ENCODE results near the gene MPO. TPM values are rescaled to one million over a fixed set of nuclear protein-coding genes. Genes with fewer than 3 reads are reported as not detected.

The MPO gene
- polyA plus RNA-seq, 3 donors: 4.2 to 7.5 (median 6.0) TPM

DNA sequence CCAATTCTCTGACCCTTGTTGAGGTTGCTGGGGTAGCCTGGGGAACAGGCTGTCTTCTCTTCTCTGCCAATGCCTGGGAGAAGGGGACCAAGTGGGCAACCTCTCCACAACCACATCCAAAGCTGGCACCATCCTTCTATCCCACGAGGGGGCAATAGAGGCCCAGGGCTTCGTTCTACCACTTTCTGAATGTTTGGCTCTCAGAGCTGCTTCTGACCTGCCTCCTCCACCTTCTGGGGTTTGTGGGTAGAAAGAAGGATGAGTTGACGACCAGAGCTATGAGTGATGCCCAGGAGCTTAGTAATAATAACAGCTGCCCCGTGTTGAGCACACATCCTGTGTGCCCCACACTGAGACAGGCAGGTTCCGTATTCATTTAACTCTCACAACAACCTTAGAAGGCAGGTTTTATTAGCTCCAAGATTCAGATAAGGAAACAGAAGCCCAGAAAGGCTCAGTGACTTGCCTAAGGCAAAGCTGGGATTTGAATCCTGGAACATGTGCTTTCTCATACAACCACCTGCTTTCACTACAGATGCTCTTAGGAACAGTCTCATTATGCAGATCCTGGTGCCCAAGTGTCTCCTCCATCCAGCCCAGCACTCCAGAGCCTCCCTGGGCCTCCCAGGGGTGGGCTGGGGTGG, 36.8 kb upstream of the MPO start:
- Mint-ChIP-seq H3K36me3 (peaks cover 8 to 14% of the 10 kb centered on the region in 2 donors), H3K9me3 (peaks cover 0 to 4% (median 0%) of the 10 kb centered on the region in 7 donors), H3K27ac (no peak overlapping the region), H3K4me1 (peaks cover 14% of the 10 kb centered on the region), H3K4me3 (no peak overlapping the region), H3K27me3 (ENCODE audit: low read depth in 3 of 3) (peaks cover 17 to 41% (median 30%) of the 10 kb centered on the region in 3 donors)
- no peaks in the 10 kb centered on the region for H3K4me1 ChIP-seq (ENCODE audit: control insufficient read depth in 1 of 2, insufficient read depth in 2 of 2, low read length in 2 of 2)
- no peak overlapping the region for H3K9ac ChIP-seq (ENCODE audit: insufficient read depth, low read length, poor library complexity, severe bottlenecking)
- no peaks in the 10 kb centered on the region for H3K79me2 ChIP-seq (ENCODE audit: insufficient read depth, low read length)
- peak in 2 of 3 donors; percentile 66 to 67 for DNase-seq
- WGBS (ENCODE audit: insufficient coverage): 0% methylated on average over 1 of the region's 5 CpGs
- H3K27me3 ChIP-seq (ENCODE audit: control insufficient read depth in 2 of 2, insufficient read depth in 2 of 2, low read length in 2 of 2): no peaks in the 10 kb centered on the region
- TF ChIP-seq, protein P1, sequence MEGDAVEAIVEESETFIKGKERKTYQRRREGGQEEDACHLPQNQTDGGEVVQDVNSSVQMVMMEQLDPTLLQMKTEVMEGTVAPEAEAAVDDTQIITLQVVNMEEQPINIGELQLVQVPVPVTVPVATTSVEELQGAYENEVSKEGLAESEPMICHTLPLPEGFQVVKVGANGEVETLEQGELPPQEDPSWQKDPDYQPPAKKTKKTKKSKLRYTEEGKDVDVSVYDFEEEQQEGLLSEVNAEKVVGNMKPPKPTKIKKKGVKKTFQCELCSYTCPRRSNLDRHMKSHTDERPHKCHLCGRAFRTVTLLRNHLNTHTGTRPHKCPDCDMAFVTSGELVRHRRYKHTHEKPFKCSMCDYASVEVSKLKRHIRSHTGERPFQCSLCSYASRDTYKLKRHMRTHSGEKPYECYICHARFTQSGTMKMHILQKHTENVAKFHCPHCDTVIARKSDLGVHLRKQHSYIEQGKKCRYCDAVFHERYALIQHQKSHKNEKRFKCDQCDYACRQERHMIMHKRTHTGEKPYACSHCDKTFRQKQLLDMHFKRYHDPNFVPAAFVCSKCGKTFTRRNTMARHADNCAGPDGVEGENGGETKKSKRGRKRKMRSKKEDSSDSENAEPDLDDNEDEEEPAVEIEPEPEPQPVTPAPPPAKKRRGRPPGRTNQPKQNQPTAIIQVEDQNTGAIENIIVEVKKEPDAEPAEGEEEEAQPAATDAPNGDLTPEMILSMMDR (IDR thresholded peaks at IDR 0.05): peak; percentile 88
- no peaks in the 10 kb centered on the region for H3K9me3 ChIP-seq (replicated peaks in 1 of 2; ENCODE audit: control insufficient read depth in 1 of 2, insufficient read depth in 1 of 2, low read length in 2 of 2)
- no peaks in the 10 kb centered on the region for H3K36me3 ChIP-seq (replicated peaks in 1 of 2; ENCODE audit: control insufficient read depth in 1 of 2, insufficient read depth in 2 of 2, low read length in 2 of 2)
- no peaks in the 10 kb centered on the region for H4K20me1 ChIP-seq (ENCODE audit: insufficient read depth, low read length)
- intact Hi-C loops (cut with micrococcal nuclease): loop anchor here (2.0 to 10.0 kb wide), 6 partner anchors 47 to 130 kb away; partner anchors contain the start of gene RNF43 (in 2 of the 2)
- no peak overlapping the region for H3K4me3 ChIP-seq (replicated peaks in 1 of 3; ENCODE audit: low read depth in 2 of 3, low read length in 3 of 3)
- no peak overlapping the region for H2AFZ ChIP-seq (ENCODE audit: insufficient read depth, low read depth, low read length, poor library complexity, severe bottlenecking)
- no peak overlapping the region for H3K27ac ChIP-seq (ENCODE audit: low read depth in 1 of 2, low read length in 2 of 2)
- H3K4me2 ChIP-seq (replicated peaks; ENCODE audit: extremely low read depth, low read length, poor library complexity, severe bottlenecking): no peak overlapping the region

DNA sequence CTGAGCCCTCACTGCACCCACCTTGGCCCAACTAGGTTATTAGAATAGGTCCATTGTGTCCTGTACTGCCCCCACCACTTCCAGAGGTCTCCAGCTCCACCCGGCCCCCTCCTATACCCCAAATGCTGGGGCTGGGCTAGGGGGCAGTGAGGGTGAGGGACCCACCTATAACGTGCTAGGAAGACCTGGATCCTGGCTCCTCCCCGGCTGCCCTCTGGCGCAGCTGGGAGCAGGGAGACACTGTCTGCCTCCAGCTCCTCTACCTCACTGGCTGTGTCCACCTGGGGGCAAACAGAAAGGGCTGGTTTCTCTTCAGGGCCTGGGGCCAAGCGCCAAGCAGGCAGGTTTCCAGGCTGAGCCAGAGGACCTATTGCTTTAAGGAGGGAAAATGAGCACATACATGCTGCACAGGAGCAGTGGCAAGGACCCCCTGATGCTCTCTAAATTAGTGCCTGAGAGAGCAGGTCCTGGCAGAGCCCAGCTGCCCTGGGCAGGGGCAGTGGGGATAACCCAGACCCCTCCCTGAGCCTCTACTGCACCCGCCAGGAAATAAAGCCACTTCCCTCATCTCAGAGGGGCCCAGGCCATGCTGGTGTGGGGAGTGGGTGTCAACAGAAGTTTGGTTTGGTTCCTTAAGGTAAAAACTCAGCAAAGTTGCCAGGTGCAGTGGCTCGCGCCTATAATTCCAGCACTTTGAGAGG, 35.7 kb upstream of the MPO start:
- 82% methylated on average over 2 of the region's 8 CpGs for WGBS (ENCODE audit: insufficient coverage)

More for the DNA sequence above, 35.7 kb upstream of the MPO start:
- no peaks in the 10 kb centered on the region for H3K4me1 ChIP-seq (ENCODE audit: control insufficient read depth in 1 of 2, insufficient read depth in 2 of 2, low read length in 2 of 2)
- no peak overlapping the region for H2AFZ ChIP-seq (ENCODE audit: insufficient read depth, low read depth, low read length, poor library complexity, severe bottlenecking)
- H3K4me2 ChIP-seq (replicated peaks; ENCODE audit: extremely low read depth, low read length, poor library complexity, severe bottlenecking): no peak overlapping the region
- Mint-ChIP-seq H3K9me3 (peaks cover 0 to 2% (median 0%) of the 10 kb centered on the region in 7 donors), H3K4me3 (no peak overlapping the region), H3K27me3 (ENCODE audit: low read depth in 3 of 3) (peaks cover 9 to 31% (median 23%) of the 10 kb centered on the region in 3 donors), H3K27ac (no peak overlapping the region), H3K4me1 (peaks cover 14% of the 10 kb centered on the region), H3K36me3 (peaks cover under 1 to 3% of the 10 kb centered on the region in 2 donors)
- TF ChIP-seq, protein P1 (IDR thresholded peaks at IDR 0.05): no peak
- no peaks in the 10 kb centered on the region for H4K20me1 ChIP-seq (ENCODE audit: insufficient read depth, low read length)
- H3K9me3 ChIP-seq (replicated peaks in 1 of 2; ENCODE audit: control insufficient read depth in 1 of 2, insufficient read depth in 1 of 2, low read length in 2 of 2): no peaks in the 10 kb centered on the region
- no peaks in the 10 kb centered on the region for H3K79me2 ChIP-seq (ENCODE audit: insufficient read depth, low read length)
- no peak overlapping the region for H3K27ac ChIP-seq (ENCODE audit: low read depth in 1 of 2, low read length in 2 of 2)
- no peaks in the 10 kb centered on the region for H3K27me3 ChIP-seq (ENCODE audit: control insufficient read depth in 2 of 2, insufficient read depth in 2 of 2, low read length in 2 of 2)
- no peak overlapping the region for H3K4me3 ChIP-seq (replicated peaks in 1 of 3; ENCODE audit: low read depth in 2 of 3, low read length in 3 of 3)
- no peak overlapping the region for H3K9ac ChIP-seq (ENCODE audit: insufficient read depth, low read length, poor library complexity, severe bottlenecking)
- no peak for DNase-seq
- no peaks in the 10 kb centered on the region for H3K36me3 ChIP-seq (replicated peaks in 1 of 2; ENCODE audit: control insufficient read depth in 1 of 2, insufficient read depth in 2 of 2, low read length in 2 of 2)
- intact Hi-C loops (cut with micrococcal nuclease): loop anchor here (2.0 to 10.0 kb wide), 6 partner anchors 48 to 131 kb away; partner anchors contain the start of gene RNF43 (in 2 of the 2)

Measured in CD14-positive monocyte (primary cell).